Mucosa of descending colon (tissue), 3 donors: ENCODE measurements around the gene CDON. TPM values are rescaled to one million over a fixed set of nuclear protein-coding genes. Genes with fewer than 3 reads are reported as not detected.

Experiments used
- ATAC-seq: fragments of 200-7000 bp; cut with Tn5 transposase; one replicate; pipeline ENCODE4 v1.9.1; 2020; ENCODE audit warnings: mild to moderate bottlenecking, moderate library complexity
- DNase-seq, 3 donors: peaks; one replicate each; pipeline ENCODE4 v3.0.0-alpha.2; 2020
- H3K36me3 ChIP-seq: fragments of 200-600 bp; one replicate; pipeline ENCODE4 v1.8.0; 2021; ENCODE audit warnings: low read depth, mild to moderate bottlenecking
- H3K4me1 ChIP-seq: fragments of 200-600 bp; one replicate; pipeline ENCODE4 v1.8.0; 2021; ENCODE audit warnings: low read depth, mild to moderate bottlenecking
- H3K4me3 ChIP-seq: fragments of 200-600 bp; one replicate; pipeline ENCODE4 v1.8.0; 2021; ENCODE audit warnings: mild to moderate bottlenecking
- H3K9me3 ChIP-seq: fragments of 200-600 bp; one replicate; pipeline ENCODE4 v1.8.0; 2021; ENCODE audit warnings: mild to moderate bottlenecking
- CTCF ChIP-seq: fragments of 200-600 bp; IDR thresholded peaks from one replicate; pipeline ENCODE4 v1.8.0; 2022; ENCODE audit warnings: antibody characterized with exemption, mild to moderate bottlenecking
- intact Hi-C, 2 donors: fragments of 100-400 bp; cut with DNase I in 1 of 2; cut with micrococcal nuclease in 1 of 2; formaldehyde crosslinking; loops; one replicate each; pipeline versions ENCODE4 v1.11.0 to v1.11.1; 2022; cut with DNase I, micrococcal nuclease
- total RNA-seq, 3 donors: library from RNA; stranded (reverse); fragmentation: NEBNext Ultra II Directional in 2 of 3; extraction: Animal tissue kit (Norgen Biotek cat#: 25700) in 2 of 3; gene quantifications; one replicate each; pipeline versions ENCODE4 v1.2.1 to v1.2.4, GENCODE V29; 2021 to 2023
- donor health status: DM: no; HTN: no; CAD: no; lungs with moderate emphysema.
- donor health status: DM: no; HTN: no; CAD: no.
- donor health status: DM: no; HTN: yes; CAD: no.

Gene CDON
- total RNA-seq, 3 donors from 2014 or later, result 3.8 to 91.6 (median 6.6) TPM

- intact Hi-C loops, result no loop called here
Measured at GRCh38 chr11:125941619-125942611, 120.8 kb downstream of the CDON start.

DNA sequence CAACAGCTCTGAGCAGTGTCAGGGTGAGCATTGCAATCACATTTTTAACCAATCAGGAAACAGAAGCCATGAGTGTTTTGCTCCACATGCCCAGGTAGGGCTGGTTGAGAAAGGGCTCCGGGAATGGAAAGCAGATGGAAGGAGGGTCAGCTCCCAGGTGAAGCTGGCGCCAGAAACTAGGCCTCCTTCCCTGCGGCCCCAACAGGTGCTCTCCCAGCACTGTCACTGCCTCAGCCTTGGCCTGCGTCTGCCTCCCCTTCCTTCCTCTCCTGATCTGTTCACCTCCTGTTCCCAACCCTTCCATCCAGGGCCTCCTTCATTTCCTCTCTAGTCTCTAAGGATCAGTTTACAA, 121.4 kb downstream of the CDON start:
- Histone ChIP-seq H3K4me3 (no peak overlapping the region), H3K4me1 (no peaks in the 10 kb centered on the region), H3K9me3 (no peaks in the 10 kb centered on the region), H3K36me3 (no peaks in the 10 kb centered on the region)
- TF ChIP-seq CTCF, result no peak
- intact Hi-C loops, result no loop called here
- ATAC-seq, result no peak
- no peak for DNase-seq

More at GRCh38 chr11:125941619-125942611, 120.8 kb downstream of the CDON start:
- Histone ChIP-seq H3K9me3 (no peaks in the 10 kb centered on the region), H3K4me3 (no peak overlapping the region), H3K4me1 (no peaks in the 10 kb centered on the region), H3K36me3 (no peaks in the 10 kb centered on the region)
- DNase-seq (peak in 2 of 3 donors; percentile 77 to 83), ATAC-seq (peak; percentile 89)
- TF ChIP-seq CTCF, result peak; percentile 60

- Histone ChIP-seq H3K4me1 (no peaks in the 10 kb centered on the region), H3K4me3 (no peak overlapping the region), H3K9me3 (no peaks in the 10 kb centered on the region), H3K36me3 (no peaks in the 10 kb centered on the region)
- intact Hi-C loops, result no loop called here
- DNase-seq, result no peak
- no peak for TF ChIP-seq CTCF
- no peak for ATAC-seq
Measured at GRCh38 chr11:125940145-125940544, 122.5 kb downstream of the CDON start.

GRCh38 chr11:125939081-125939521, 123.6 kb downstream of the CDON start:
- intact Hi-C loops, result no loop called here
- DNase-seq, result no peak
- no peak for ATAC-seq

DNA sequence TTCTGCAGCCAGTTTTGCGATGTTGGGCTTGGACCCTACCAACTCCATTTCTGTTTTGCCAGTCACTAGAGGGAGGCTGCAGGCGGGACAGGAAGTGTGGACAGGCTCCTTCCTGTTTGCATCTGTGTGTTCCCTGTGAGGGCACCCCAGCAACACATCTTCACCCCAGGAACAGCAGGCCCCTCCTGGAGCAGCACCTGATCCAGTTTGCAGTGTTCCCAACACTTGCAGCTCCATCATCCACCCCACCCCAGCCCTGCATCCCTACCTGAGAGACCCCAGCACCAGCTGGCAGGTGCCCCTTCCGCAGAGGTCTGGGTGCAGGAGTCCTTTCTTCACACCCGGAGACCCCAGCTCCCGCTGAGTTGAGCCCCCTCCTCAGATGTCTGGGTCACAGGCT, 124.2 kb downstream of the CDON start:
- Histone ChIP-seq H3K4me3 (no peak overlapping the region), H3K4me1 (no peaks in the 10 kb centered on the region), H3K36me3 (no peaks in the 10 kb centered on the region), H3K9me3 (no peaks in the 10 kb centered on the region)
- no peak for TF ChIP-seq CTCF
- DNase-seq, result no peak
- intact Hi-C loops, result no loop called here
- no peak for ATAC-seq

More at GRCh38 chr11:125939081-125939521, 123.6 kb downstream of the CDON start:
- no peak for TF ChIP-seq CTCF
- no peaks in the 10 kb centered on the region for H3K36me3 ChIP-seq
- H3K4me1 ChIP-seq, result no peaks in the 10 kb centered on the region
- no peaks in the 10 kb centered on the region for H3K9me3 ChIP-seq
- H3K4me3 ChIP-seq, result no peak overlapping the region
